UCSD-AML1 (cell line): ENCODE data around the gene FBXL7.
"Not testable (repeated sequence)": the region's sequence is repeated elsewhere in the genome, so short reads cannot be mapped to it uniquely, and the experiment has no call there.

ENCODE experiments used
- DNase-seq: peaks from one replicate; lab custom pipeline; 2025; ENCODE audit not compliant: unreplicated experiment; lab: John Stamatoyannopoulos, UW

Gene FBXL7

DNA sequence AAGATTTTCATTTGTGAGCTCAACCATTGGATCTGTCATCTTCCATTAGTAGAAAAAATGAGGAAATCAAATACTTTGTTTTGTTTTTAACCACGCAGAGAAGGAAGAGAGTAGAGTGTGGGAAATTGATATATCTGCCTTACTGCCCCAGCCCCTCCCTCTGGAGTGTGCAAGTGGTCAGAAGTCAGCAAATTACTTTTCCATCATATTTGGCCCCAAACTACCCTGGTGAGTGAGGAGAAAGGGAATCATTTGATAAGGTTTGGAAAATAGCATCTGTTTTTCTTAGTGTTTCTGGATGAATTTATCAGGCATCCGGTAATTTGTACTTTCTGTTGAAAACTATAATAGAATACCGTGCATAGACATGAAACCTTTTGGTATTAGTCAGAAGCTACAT lies 352.2 kb downstream of the FBXL7 start:
- DNase-seq, result no peak

DNA sequence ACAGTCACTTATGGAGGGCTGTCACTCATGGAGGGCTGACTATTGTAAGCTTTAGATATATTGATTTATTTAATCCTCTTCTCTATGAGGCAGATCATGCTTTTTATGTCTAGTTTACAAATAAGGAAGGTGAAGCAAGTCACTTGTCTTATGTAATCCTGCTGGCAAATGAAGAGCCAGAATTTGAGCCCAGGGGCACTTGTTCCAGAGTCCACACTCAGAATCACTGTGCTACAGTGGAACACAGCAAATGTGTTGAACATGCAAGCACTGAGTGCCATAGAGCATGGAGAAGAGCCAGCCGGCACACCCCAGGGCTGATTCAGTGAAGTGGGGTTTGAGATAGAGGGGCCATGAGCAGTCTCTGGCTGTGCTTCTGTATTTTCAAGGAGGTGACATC lies 353.0 kb downstream of the FBXL7 start:
- no peak for DNase-seq

DNA sequence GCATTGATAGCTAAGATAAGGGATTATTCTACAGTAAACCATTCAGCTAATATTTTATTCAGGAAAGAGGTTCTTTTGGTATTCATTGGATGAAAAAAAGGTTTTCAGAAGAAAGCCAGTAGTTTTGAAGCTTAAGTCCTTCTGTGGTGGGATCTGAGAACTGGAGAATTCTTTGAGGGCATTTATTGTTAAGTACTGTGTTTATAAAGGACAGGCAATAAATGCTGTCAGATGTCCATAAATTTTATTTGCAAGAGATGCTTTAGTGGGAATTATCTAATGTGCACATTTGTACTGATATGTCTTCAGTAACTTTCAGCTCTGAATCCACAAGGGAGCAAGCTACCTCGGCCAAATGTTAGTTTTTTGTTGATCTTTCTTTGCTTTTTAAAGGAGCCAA lies 358.3 kb downstream of the FBXL7 start:
- DNase-seq, result no peak

DNA sequence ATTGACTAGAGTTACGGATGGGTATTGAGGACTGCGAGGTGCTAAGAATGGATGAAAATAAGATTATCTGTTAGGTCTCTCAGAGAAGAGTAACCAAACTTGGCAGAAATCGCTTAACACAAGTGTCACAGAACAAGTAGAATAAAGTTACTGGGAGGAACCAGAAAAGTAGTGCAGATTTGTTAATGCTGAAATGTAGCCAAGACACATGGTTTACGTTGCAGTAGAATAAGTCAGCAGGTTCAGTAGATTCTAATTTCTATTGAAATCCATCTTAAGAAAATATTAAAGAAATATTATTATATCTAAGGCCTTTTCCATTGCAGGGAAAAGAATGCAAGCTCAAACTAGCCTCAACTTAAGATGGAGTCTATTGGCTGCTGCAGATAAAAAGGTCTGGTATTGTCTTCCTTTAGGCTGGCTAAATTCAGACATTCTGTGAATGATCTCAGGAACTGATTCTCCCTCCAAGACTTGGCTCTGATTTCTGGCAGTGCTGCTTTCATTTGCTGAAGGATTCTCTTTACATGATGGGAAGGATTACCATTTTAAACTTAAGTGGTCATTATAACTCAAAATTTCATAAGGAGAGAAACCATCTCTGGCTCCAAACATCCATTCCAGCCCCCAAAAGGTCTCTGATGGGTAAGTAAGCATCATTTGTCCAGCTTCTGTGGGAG lies 364.7 kb downstream of the FBXL7 start:
- DNase-seq, result no peak

DNA sequence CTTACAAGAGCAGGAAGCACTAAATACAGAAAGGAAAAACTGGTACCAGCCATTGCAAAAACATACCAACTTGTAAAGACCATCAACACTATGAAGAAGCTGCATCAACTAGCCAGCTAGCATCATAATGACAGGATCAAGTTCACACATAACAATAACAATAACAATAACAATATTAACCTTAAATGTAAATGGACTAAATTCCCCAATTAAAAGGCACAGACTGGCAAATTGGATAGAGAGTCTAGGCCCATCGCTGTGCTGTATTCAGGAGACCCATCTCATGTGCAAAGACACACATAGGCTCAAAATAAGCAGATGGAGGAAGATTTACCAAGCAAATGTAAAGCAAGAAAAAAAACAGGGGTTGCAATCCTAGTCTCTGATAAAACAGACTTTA lies 372.3 kb downstream of the FBXL7 start:
- not testable (repeated sequence) for DNase-seq

DNA sequence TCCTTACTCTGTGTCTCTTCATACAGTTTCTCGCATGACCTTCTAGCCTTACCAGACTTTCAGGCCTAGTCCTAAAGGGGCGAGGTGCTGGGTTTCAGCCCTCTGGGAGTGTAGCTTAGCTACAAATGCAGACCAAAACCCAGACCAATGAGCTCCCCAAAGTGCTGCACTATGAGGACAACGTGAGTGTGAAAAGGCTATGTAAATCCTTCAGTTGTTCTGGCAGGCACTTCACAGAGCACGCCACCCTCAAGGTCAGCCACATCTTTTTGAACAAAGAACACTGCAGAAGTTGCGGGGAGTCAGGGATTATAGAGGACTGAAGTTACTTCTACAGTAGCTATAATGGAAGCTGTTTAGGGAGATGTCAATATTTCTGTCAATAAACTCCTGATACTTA lies 377.9 kb downstream of the FBXL7 start:
- no peak for DNase-seq

DNA sequence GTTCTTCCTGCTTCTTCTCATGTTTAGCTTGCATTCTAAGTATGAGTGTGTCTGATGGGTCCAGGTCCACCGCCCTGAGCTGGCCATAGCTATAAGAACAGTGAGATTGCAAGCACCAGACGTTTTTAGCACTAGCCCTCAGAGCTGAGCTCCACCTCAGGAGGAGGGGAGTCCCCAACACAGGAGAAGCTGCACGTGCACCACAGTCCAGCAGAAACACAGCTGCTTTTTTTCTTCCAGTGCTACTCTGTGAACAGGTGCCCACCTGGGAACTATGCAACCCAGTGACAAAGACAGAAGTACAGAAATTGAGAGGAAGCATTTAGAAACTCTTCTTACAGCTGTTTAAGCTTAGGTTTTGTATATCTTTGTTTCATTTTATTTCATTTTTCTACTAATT lies 380.2 kb downstream of the FBXL7 start:
- DNase-seq, result no peak

DNA sequence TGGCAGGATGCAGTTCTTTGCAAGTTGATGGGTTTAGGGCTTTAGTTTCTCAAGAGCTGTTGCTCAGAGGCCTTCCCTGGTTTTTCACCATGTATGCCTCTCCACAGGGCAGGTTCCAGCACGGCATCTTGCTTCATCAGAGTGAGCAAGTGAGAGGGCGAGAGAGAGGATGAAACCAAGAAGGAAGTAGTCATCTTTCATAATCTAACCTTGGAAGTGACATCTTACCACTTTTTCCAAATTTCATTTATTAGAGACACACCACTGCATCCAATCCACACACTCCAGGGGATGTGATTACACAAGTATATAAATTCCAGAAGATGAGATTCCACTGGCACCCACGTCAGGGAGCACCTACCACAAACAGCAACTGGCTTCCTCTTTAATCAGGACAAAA lies 385.2 kb downstream of the FBXL7 start:
- DNase-seq, result no peak

DNA sequence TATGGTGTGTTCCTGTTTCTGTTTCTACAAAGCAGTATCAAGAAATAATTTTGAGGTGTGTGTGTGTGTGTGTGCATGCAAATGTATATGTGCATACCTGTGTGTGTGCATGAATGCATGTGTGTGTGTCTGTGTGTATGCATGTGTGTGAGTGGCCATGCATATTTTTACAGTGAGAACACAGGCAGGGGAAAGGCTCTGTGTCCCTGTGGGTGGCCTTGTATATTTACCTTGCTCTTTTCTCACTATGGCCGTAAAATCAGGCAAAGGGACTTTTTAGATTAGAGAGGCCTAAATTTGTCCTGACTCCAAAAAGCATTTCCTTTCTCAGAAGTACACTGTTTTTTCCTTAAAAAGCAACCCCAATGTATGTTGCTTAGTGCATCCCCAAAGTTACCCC lies 386.2 kb downstream of the FBXL7 start:
- DNase-seq, result no peak

DNA sequence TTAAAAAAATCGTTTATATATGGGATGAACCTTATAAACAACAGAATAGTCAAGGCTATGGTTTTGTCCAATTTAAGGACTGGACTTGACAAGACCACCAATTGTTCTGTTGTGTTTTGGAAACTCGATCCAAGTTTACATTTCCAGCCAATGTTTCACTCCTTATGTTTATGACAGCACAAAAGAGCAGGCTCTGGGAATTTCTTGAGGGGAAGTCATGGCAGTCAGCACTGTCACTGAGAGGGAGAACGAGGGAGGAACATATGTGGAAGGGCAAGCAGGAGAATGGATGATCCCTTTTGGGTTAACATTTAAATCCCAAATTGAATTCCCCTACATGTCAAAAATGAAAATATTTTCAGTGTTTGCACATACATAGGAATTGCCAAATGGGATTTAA lies 387.1 kb downstream of the FBXL7 start:
- DNase-seq, result no peak

DNA sequence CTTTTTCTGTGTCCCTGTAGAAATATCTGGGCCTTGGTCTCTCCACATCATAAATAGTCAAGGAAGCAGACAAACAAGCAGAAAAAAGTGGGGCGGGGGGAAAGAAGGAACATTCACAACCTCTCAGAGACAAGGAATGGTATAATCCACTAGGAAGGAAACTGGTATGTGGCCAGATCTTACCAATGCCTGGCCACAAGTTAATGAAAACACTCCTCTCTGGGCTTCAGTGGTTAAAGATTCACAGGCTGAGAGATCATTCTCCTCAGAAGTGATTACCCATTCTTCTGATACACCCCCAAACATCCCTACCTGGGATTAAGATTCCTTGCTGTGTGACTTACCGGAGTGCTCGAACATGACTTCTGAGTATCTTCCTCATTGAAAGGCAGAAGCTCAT lies 389.0 kb downstream of the FBXL7 start:
- no peak for DNase-seq

DNA sequence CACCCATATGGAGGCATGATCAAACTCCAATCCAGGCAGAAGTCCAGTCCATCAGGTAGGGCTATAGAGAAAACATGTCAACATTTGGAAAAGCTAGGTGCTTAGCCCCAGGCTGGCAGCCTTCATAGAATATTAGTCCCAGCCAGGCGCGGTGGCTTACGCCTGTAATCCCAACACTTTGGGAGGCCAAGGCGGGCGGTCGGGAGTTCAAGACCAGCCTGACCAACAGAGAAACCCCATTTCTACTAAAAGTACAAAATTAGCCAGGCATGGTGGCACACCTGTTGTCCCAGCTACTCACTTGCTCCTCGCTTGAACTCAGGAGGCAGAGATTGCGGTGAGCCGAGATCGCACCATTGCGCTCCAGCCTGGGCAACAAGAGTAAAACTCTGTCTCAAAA lies 393.9 kb downstream of the FBXL7 start:
- no peak for DNase-seq

DNA sequence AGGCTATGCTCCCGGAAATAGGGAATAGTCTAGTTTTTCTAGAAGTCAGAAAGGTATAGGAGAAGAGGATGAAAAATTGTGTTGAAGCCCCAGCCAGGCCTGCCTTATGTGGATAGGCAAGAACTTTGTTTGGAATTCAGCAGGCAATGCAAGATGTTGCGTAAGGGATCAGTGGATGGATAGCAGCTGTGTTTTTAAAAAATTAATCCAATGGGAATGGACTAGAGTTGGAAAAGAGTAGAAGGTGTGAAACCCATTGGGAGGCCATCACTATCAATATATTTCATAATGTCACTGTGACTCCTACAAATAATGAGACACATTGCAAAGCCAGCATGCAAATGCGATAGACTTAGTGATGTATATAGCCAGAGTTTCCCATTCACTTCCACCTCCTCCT lies 397.7 kb downstream of the FBXL7 start:
- DNase-seq, result no peak

DNA sequence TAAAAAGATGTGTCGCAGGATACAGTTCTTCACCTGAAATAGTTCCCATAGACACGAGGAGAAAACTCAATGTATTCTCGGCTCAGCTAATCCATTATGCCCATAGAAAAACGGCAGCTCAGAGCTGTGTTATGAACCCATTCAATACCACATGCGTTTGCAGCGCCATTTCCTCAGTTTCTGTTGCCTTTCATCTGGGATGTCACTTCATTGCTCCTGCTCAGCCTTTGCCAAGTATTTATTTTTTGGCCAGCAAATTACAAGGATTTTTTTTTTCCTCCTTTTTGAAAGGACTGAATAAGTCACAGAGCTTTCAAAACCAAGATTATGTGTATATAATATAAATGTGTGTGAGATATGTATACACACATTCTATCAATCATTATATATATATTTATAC lies 398.7 kb downstream of the FBXL7 start:
- no peak for DNase-seq

DNA sequence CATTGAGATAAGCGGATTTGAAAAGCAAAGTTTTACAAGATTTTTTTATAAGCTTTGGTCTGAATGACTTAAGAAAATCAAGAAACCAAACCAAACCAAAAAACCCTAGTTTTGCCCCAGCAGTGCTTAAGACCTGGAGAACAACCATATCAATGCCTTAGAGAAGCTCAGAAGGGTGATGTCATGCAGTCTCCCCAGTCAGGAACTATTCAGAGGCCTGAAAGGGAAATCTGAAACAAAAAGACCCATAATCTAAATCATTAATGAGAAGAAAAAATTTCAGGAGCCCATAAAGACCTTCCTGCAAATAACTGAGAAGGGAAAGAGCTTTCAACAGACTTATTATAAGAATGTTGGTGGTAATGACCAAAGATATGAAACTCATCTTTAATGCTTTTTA lies 399.5 kb downstream of the FBXL7 start:
- DNase-seq, result no peak

DNA sequence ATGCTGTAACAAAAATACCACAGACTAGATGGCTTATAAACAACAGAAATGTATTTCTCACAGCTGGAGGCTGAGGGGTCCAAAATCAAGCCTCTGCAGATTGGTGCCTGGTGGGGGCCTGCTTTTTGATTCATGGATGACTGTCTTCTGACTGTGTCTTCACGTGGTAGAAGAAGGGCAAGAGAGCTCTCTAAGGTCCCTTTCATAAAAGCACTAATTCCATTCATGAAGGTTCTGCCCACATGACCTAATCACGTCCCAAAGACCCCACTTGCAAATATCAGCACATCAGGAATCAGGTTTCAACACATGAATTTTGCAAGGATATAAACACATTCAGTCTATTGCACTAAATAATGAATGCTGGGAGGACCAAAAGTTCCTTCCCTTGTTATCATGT lies 401.2 kb downstream of the FBXL7 start:
- DNase-seq, result no peak

DNA sequence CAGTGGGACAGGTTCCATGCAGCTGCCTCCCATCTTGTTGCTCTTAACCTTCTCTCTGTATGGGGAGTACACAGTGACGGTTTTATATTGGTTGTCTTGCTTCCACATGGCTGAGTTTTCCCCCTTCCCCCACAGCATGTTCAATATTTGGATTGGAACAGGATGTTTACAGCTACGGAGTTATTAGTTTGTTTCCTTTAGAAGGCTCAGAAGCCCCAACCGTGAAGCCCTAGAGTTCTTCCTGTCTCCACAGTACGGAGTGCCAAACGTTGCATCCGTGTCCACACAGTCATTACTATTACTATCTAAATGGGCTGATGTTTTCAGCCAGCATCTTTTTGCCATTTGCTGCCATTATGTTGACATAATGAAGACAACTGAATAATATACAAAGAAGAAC lies 402.1 kb downstream of the FBXL7 start:
- DNase-seq, result no peak

DNA sequence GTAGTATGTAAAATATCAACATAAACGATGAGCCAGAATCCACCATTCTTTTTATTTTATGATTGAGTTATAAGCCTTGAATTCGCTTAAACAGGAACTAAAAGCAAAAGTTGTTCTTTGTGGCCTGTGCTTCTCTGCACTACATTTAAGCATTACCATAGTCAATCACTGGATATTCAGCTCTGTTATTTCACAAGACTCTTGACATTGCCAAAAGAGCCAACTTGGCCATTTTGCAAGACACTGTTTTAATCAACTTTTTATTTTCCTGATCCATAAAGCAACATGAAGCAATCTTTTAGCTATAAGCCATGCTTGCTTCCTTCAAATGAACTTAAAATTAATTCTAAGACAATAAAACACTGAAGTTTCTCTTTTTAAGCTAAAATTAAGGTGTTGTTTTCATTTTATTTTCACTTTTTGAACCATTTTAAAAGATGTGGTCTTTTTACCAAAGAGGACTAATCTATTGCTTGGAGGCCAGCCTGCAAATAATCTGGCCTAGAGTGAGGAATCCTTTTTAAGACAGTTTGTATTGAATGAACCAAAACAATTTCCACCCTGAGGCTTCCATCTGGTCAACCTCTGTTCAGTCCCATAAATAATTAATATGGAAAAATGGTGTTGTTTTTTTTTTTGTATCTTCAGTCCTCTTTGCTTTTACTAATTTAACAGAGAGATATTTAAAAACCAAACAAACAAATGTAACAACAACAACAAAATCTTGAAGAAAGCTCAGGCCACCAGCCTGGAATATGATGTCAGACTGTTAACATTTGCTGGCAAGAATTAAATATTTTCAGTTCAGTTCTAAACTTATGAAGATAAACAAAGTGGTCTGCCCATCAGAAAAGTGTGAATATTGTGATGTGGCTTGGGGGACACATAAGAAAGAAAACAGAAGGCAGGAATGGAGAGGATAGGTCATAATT lies 405.2 kb downstream of the FBXL7 start:
- no peak for DNase-seq

DNA sequence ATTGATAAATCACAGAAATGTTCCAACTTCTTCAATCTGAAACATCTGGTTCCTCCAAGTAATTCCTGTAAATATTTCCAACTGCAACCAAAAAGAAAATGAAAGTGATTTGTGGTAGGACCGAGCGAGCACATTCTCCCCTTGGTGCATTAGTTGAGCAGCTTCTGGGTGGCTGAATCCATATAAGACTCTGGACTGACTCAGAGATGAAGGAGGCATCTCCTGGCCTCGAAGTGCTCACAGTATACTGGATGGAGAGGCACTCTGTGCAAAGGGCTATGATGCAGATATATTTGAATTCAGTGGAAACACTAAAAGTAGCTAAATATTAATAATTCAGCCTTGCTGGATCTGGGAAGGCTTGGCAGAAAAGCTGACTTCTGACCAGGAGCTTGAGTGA lies 414.7 kb downstream of the FBXL7 start:
- no peak for DNase-seq

DNA sequence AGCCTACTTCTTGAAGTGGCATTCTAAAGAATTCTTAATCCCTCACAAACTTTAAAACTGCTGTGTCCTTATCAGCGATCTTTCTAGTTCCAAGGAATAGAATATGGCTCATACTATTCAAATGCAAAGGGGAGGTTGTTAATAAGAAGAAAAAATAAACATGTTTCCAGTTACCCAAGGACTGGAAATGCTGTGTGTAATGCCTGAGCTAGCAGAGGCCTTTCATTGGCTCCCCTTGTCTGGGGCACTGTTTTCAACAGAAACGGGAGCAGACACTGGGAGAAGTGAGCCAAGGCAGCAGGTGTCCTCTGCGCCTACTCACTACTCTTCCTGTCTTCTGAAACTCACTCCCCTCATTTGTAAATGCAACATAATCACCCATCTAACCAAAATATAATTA lies 426.6 kb downstream of the FBXL7 start:
- DNase-seq, result no peak

DNA sequence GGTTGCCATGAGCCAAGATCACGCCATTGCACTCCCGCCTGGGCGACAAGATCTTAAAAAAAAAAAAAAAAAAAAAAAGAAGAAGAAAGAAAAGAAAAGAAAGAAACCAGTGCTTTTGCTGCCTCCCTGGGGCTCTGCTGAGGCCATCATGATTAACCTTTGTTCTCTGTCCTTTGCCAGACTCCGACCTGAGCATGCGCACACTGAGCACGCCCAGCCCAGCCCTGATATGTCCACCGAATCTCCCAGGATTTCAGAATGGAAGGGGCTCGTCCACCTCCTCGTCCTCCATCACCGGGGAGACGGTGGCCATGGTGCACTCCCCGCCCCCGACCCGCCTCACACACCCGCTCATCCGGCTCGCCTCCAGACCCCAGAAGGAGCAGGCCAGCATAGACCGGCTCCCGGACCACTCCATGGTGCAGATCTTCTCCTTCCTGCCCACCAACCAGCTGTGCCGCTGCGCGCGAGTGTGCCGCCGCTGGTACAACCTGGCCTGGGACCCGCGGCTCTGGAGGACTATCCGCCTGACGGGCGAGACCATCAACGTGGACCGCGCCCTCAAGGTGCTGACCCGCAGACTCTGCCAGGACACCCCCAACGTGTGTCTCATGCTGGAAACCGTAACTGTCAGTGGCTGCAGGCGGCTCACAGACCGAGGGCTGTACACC lies 427.9 kb downstream of the FBXL7 start:
- no peak for DNase-seq
